Measurements from ENCODE around the gene OIP5. TPM values are rescaled to one million over a fixed set of nuclear protein-coding genes. Genes with fewer than 3 reads are reported as not detected.
A peak's percentile ranks its signal among the peaks of the same experiment; 100 is the strongest.

The OIP5 gene
- total and polyA plus RNA-seq, 2 of the 13 experiments (the other 11 are each of a cell fraction or from before 2014, with no cell fraction given) = 10.7 to 38.0 TPM

DNA sequence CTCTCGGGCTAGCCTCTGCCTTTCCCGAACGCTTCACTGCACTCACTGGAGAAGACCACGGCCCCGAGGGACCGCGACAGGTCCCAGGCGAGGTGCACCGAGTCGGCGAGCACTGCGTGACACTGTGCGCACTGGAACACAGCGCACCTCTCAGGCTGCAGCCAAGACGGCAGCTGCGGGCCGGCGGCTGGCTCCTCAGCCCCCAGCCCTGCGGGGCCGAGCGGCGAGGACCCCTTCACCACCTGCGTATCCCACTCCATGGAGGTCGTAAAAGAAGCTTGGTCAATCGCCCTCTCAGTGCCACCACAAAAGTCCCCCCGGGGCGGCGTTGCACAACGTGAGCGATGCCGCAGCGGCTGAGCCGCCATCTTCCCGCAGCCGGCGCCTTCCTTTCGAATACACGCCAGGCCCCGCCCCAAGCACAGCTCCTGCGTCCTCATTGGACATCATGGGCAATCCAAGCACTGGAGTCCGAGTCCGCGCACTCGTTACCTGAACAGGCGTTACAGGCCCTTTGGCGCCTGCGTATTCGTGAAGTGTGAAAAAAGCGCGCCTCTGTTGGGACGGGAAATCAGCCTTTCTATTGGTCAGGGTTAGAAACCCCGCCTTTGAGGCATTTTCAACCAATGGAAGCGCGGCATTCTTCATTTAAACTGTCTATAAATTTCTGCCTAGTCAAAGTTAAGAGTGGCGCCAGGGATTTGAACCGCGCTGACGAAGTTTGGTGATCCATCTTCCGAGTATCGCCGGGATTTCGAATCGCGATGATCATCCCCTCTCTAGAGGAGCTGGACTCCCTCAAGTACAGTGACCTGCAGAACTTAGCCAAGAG is at the start of gene OIP5, which contains the start of gene NUSAP1 (continued):
- TF ChIP-seq, protein P1, sequence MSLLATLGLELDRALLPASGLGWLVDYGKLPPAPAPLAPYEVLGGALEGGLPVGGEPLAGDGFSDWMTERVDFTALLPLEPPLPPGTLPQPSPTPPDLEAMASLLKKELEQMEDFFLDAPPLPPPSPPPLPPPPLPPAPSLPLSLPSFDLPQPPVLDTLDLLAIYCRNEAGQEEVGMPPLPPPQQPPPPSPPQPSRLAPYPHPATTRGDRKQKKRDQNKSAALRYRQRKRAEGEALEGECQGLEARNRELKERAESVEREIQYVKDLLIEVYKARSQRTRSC (CRISPR knock-in tag; IDR thresholded peaks at IDR 0.05; ENCODE audit: low read depth) = no peak
- TF ChIP-seq, protein P2, sequence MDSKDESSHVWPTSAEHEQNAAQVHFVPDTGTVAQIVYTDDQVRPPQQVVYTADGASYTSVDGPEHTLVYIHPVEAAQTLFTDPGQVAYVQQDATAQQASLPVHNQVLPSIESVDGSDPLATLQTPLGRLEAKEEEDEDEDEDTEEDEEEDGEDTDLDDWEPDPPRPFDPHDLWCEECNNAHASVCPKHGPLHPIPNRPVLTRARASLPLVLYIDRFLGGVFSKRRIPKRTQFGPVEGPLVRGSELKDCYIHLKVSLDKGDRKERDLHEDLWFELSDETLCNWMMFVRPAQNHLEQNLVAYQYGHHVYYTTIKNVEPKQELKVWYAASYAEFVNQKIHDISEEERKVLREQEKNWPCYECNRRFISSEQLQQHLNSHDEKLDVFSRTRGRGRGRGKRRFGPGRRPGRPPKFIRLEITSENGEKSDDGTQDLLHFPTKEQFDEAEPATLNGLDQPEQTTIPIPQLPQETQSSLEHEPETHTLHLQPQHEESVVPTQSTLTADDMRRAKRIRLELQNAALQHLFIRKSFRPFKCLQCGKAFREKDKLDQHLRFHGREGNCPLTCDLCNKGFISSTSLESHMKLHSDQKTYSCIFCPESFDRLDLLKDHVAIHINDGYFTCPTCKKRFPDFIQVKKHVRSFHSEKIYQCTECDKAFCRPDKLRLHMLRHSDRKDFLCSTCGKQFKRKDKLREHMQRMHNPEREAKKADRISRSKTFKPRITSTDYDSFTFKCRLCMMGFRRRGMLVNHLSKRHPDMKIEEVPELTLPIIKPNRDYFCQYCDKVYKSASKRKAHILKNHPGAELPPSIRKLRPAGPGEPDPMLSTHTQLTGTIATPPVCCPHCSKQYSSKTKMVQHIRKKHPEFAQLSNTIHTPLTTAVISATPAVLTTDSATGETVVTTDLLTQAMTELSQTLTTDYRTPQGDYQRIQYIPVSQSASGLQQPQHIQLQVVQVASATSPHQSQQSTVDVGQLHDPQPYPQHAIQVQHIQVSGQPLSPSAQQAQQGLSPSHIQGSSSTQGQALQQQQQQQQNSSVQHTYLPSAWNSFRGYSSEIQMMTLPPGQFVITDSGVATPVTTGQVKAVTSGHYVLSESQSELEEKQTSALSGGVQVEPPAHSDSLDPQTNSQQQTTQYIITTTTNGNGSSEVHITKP (CRISPR knock-in tag; IDR thresholded peaks at IDR 0.05; ENCODE audit: low read depth) = no peak
- 0 out of 2 replicates have a peak, but pooled peaks have one; percentile 31 for TF ChIP-seq ZNF615 (CRISPR knock-in tag; IDR thresholded peaks at IDR 0.05; ENCODE audit: borderline replicate concordance)
- TF ChIP-seq THYN1 (CRISPR knock-in tag; IDR thresholded peaks at IDR 0.05; ENCODE audit: borderline replicate concordance, low read depth) = no peak
- TF ChIP-seq TBP (CRISPR knock-in tag; IDR thresholded peaks at IDR 0.05) = no peak
- peak; percentile 71; the same call in 1 of the 2 replicates for TF ChIP-seq ZNF788 (CRISPR knock-in tag; IDR thresholded peaks at IDR 0.05; ENCODE audit: borderline replicate concordance)
- TF ChIP-seq, protein P3, sequence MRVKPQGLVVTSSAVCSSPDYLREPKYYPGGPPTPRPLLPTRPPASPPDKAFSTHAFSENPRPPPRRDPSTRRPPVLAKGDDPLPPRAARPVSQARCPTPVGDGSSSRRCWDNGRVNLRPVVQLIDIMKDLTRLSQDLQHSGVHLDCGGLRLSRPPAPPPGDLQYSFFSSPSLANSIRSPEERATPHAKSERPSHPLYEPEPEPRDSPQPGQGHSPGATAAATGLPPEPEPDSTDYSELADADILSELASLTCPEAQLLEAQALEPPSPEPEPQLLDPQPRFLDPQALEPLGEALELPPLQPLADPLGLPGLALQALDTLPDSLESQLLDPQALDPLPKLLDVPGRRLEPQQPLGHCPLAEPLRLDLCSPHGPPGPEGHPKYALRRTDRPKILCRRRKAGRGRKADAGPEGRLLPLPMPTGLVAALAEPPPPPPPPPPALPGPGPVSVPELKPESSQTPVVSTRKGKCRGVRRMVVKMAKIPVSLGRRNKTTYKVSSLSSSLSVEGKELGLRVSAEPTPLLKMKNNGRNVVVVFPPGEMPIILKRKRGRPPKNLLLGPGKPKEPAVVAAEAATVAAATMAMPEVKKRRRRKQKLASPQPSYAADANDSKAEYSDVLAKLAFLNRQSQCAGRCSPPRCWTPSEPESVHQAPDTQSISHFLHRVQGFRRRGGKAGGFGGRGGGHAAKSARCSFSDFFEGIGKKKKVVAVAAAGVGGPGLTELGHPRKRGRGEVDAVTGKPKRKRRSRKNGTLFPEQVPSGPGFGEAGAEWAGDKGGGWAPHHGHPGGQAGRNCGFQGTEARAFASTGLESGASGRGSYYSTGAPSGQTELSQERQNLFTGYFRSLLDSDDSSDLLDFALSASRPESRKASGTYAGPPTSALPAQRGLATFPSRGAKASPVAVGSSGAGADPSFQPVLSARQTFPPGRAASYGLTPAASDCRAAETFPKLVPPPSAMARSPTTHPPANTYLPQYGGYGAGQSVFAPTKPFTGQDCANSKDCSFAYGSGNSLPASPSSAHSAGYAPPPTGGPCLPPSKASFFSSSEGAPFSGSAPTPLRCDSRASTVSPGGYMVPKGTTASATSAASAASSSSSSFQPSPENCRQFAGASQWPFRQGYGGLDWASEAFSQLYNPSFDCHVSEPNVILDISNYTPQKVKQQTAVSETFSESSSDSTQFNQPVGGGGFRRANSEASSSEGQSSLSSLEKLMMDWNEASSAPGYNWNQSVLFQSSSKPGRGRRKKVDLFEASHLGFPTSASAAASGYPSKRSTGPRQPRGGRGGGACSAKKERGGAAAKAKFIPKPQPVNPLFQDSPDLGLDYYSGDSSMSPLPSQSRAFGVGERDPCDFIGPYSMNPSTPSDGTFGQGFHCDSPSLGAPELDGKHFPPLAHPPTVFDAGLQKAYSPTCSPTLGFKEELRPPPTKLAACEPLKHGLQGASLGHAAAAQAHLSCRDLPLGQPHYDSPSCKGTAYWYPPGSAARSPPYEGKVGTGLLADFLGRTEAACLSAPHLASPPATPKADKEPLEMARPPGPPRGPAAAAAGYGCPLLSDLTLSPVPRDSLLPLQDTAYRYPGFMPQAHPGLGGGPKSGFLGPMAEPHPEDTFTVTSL (CRISPR knock-in tag; IDR thresholded peaks at IDR 0.05; ENCODE audit: borderline replicate concordance) = no peak
- no peak for TF ChIP-seq ZNF7 (CRISPR knock-in tag; IDR thresholded peaks at IDR 0.05)
- no peak for TF ChIP-seq ZSCAN30 (CRISPR knock-in tag; IDR thresholded peaks at IDR 0.05)
- TF ChIP-seq PCBP1 (IDR thresholded peaks at IDR 0.05; ENCODE audit: borderline replicate concordance, low read depth, low read length) = 0 out of 2 replicates have a peak, but pooled peaks have one; percentile 38
- peak; percentile 95 for TF ChIP-seq POLR2G (IDR thresholded peaks at IDR 0.05; ENCODE audit: low read depth, low read length)
- TF ChIP-seq, protein P4, sequence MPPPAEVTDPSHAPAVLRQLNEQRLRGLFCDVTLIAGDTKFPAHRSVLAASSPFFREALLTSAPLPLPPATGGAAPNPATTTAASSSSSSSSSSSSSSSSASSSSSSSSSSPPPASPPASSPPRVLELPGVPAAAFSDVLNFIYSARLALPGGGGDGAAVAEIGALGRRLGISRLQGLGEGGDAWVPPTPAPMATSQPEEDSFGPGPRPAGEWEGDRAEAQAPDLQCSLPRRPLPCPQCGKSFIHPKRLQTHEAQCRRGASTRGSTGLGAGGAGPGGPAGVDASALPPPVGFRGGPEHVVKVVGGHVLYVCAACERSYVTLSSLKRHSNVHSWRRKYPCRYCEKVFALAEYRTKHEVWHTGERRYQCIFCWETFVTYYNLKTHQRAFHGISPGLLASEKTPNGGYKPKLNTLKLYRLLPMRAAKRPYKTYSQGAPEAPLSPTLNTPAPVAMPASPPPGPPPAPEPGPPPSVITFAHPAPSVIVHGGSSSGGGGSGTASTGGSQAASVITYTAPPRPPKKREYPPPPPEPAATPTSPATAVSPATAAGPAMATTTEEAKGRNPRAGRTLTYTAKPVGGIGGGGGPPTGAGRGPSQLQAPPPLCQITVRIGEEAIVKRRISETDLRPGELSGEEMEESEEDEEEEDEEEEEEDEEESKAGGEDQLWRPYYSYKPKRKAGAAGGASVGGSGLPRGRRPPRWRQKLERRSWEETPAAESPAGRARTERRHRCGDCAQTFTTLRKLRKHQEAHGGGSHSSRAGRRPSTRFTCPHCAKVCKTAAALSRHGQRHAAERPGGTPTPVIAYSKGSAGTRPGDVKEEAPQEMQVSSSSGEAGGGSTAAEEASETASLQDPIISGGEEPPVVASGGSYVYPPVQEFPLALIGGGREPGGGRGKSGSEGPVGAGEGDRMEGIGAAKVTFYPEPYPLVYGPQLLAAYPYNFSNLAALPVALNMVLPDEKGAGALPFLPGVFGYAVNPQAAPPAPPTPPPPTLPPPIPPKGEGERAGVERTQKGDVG (CRISPR knock-in tag; IDR thresholded peaks at IDR 0.05; ENCODE audit: borderline replicate concordance) = no peak
- peak; percentile 76 for TF ChIP-seq ZNF619 (CRISPR knock-in tag; IDR thresholded peaks at IDR 0.05)
